ENCODE data around the gene GNAS. TPM values are rescaled to one million over a fixed set of nuclear protein-coding genes. Genes with fewer than 3 reads are reported as not detected.

Gene GNAS
- total RNA-seq, 4 donors from 2014 or later, result 679 to 875 (median 782) TPM

- Histone ChIP-seq H3K4me1 (peaks cover 33 to 51% (median 46%) of the 10 kb centered on the region in 4 donors), H3K9me3 (no peaks in the 10 kb centered on the region), H3K4me3 (peak overlapping the region; percentile 88 to 95 (median 93)), H3K36me3 (no peaks in the 10 kb centered on the region), H3K27me3 (no peaks in the 10 kb centered on the region), H3K27ac (replicated peaks in 1 of 4) (peak overlapping the region; percentile 99 to 100 (median 99))
- no peak for TF ChIP-seq EP300 (IDR thresholded peaks at IDR 0.05)
- TF ChIP-seq CTCF (IDR thresholded peaks at IDR 0.05), result peak in 1 of 3 experiments; percentile 9
- peak; percentile 36 to 74 for TF ChIP-seq POLR2AphosphoS5 (IDR thresholded peaks at IDR 0.05)
- WGBS, result 0% methylated on average over 11 of the region's 105 CpGs
- no peak for DNase-seq (ENCODE audit: extremely low spot score)
- intact Hi-C loops (cut with DNase I), result loop anchor here (5.0 kb wide), 2 partner anchors 91 to 141 kb away; partner anchors contain the start of genes ATP5F1E and NELFCD
Measured at GRCh38 chr20:58891086-58891717, 38.7 kb downstream of the GNAS start.

GRCh38 chr20:58891718-58892140 lies 39.2 kb downstream of the GNAS start:
- WGBS, result 0% methylated on average over 9 of the region's 55 CpGs
- no peak for TF ChIP-seq EP300 (IDR thresholded peaks at IDR 0.05)
- TF ChIP-seq POLR2A (IDR thresholded peaks at IDR 0.05; ENCODE audit: low read depth), result no peak
- TF ChIP-seq POLR2AphosphoS5 (IDR thresholded peaks at IDR 0.05), result no peak
- no peak for TF ChIP-seq CTCF (IDR thresholded peaks at IDR 0.05)
- intact Hi-C loops (cut with DNase I), result loop anchor here (5.0 kb wide), 2 partner anchors 91 to 141 kb away; partner anchors contain the start of genes ATP5F1E and NELFCD
- Histone ChIP-seq H3K4me1 (peaks cover 38 to 56% (median 51%) of the 10 kb centered on the region in 4 donors), H3K27ac (replicated peaks in 1 of 4) (peak overlapping the region; percentile 99 to 100 (median 99)), H3K36me3 (no peaks in the 10 kb centered on the region), H3K9me3 (no peaks in the 10 kb centered on the region), H3K4me3 (peak overlapping the region; percentile 88 to 95 (median 93)), H3K27me3 (no peaks in the 10 kb centered on the region)
- DNase-seq (ENCODE audit: extremely low spot score), result no peak

DNA sequence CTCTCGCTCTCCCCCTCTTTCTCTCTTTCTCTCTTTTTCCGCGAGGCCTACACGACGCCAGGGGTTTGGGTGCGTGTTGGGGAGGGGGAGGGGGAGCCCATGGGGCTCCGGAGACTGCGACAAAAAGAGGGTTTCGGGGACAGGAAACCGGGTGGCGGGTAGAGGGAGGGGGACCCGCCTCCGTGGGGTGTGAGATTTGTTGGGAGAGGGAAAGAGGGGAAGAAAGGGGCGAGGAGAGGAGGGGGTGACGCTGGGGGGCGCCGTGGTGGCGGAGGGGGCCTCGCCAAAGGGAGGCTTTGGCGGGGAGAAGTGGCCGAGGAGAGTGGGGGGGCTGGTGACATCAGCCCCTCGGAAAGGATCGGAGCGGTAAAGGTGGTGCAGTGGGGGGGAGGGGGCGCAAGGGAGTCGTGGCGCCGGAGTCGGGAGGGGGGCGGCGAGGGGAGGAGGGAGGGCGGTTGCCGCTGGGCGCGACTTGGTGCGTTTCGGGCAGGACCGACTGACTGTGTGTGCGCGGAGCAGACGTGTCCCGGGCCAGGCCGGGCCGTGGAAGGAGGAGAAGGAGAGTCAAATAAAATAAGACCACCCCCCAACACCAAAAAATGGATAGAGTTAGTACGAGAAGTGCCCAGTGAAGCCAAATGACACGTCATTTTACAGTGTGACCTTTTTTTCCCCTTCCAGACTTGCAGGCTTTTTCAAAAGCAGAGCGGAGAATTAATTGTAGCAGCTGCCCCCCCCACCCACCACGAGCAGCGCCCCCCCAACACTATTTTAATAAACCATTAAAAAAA lies 39.8 kb downstream of the GNAS start:
- intact Hi-C loops (cut with DNase I), result loop anchor here (5.0 kb wide), 2 partner anchors 90 to 140 kb away; partner anchors contain the start of genes ATP5F1E and NELFCD
- TF ChIP-seq POLR2AphosphoS5 (IDR thresholded peaks at IDR 0.05), result peak; percentile 25 to 51
- no peak for TF ChIP-seq EP300 (IDR thresholded peaks at IDR 0.05)
- no peak for TF ChIP-seq POLR2A (IDR thresholded peaks at IDR 0.05; ENCODE audit: low read depth)
- peak in 1 of 3 experiments; percentile 15 for TF ChIP-seq CTCF (IDR thresholded peaks at IDR 0.05)
- no peak for DNase-seq (ENCODE audit: extremely low spot score)
- Histone ChIP-seq H3K4me3 (peak overlapping the region; percentile 88 to 95 (median 93)), H3K27me3 (no peaks in the 10 kb centered on the region), H3K27ac (replicated peaks in 1 of 4) (peak overlapping the region; percentile 99 to 100 (median 99)), H3K4me1 (peaks cover 44 to 62% (median 57%) of the 10 kb centered on the region in 4 donors), H3K36me3 (peaks cover 0 to under 1% (median 0%) of the 10 kb centered on the region in 4 donors), H3K9me3 (no peaks in the 10 kb centered on the region)
- 1% methylated on average over 42 of the region's 49 CpGs for WGBS

- no peak for DNase-seq (ENCODE audit: extremely low spot score)
- Histone ChIP-seq H3K27me3 (no peaks in the 10 kb centered on the region), H3K4me3 (peak overlapping the region; percentile 88 to 95 (median 93)), H3K9me3 (no peaks in the 10 kb centered on the region), H3K27ac (replicated peaks in 1 of 4) (peak overlapping the region; percentile 99 to 100 (median 99)), H3K36me3 (peaks cover 0 to 3% (median 0%) of the 10 kb centered on the region in 4 donors), H3K4me1 (peaks cover 50 to 66% (median 61%) of the 10 kb centered on the region in 4 donors)
- intact Hi-C loops (cut with DNase I), result loop anchor here (5.0 kb wide), 2 partner anchors 89 to 139 kb away; partner anchors contain the start of genes ATP5F1E and NELFCD
- TF ChIP-seq POLR2AphosphoS5 (IDR thresholded peaks at IDR 0.05) (no peak), EP300 (IDR thresholded peaks at IDR 0.05) (no peak), POLR2A (IDR thresholded peaks at IDR 0.05; ENCODE audit: low read depth) (no peak), CTCF (IDR thresholded peaks at IDR 0.05) (no peak)
- 0% methylated on average over 1 of the region's 1 CpG for WGBS
Measured at GRCh38 chr20:58892932-58893224, 40.4 kb downstream of the GNAS start.
